Upper lobe of left lung (tissue), 6 donors: ENCODE data around the gene OSBP2. TPM values are rescaled to one million over a fixed set of nuclear protein-coding genes. Genes with fewer than 3 reads are reported as not detected.

ENCODE experiments used
- ATAC-seq, 2 donors: fragments of 200-7000 bp; cut with Tn5 transposase; one replicate each; pipeline ENCODE4 v1.9.1; 2022; ENCODE audit warnings: mild to moderate bottlenecking in 2 of 2, moderate library complexity in 2 of 2; ENCODE audit not compliant: low FRiP score in 2 of 2
- DNase-seq, 2 donors: peaks; one replicate each; pipeline ENCODE4 v3.0.0-alpha.2; 2019 to 2020
- H3K27ac ChIP-seq, 4 donors: fragments of 200-600 bp; sonication (generic); one replicate each; pipeline ENCODE4 v1.5.1; 2016 to 2019
- H3K27me3 ChIP-seq, 4 donors: fragments of 200-600 bp; sonication (generic); one replicate each; pipeline ENCODE4 v1.5.1; 2017 to 2019
- H3K36me3 ChIP-seq, 4 donors: fragments of 200-600 bp; sonication (generic); one replicate each; pipeline ENCODE4 v1.5.1; 2016 to 2019
- H3K4me1 ChIP-seq, 4 donors: fragments of 200-600 bp; sonication (generic); one replicate each; pipeline ENCODE4 v1.5.1; 2018 to 2019
- H3K4me3 ChIP-seq, 4 donors: fragments of 200-600 bp; sonication (generic); one replicate each; pipeline ENCODE4 v1.5.1; 2017 to 2019; ENCODE audit warnings: mild to moderate bottlenecking in 2 of 4, moderate library complexity in 1 of 4
- H3K9me3 ChIP-seq, 4 donors: fragments of 200-600 bp; sonication (generic); one replicate each; pipeline ENCODE4 v1.5.1; 2018 to 2019
- CTCF ChIP-seq, 6 experiments: fragments of 450-650 bp in 4 of 6; fragments of 200-600 bp in 2 of 6; sonication (generic) in 2 of 6; IDR thresholded peaks; one replicate each; pipeline ENCODE4 v1.5.1; 2016 to 2019; ENCODE audit warnings: antibody characterized with exemption in 6 of 6
- EP300 ChIP-seq, 4 donors: sonication (generic); formaldehyde crosslinking; IDR thresholded peaks; one replicate each; pipeline ENCODE4 v1.5.1; 2017; ENCODE audit warnings: antibody characterized with exemption in 4 of 4, control low read depth in 2 of 4
- POLR2A ChIP-seq, 4 donors: fragments of 450-650 bp; IDR thresholded peaks; one replicate each; pipeline ENCODE4 v1.5.1; 2016 to 2017; ENCODE audit warnings: antibody characterized with exemption in 4 of 4, mild to moderate bottlenecking in 2 of 4
- POLR2AphosphoS5 ChIP-seq, 2 donors: sonication (generic); formaldehyde crosslinking; IDR thresholded peaks; one replicate each; pipeline ENCODE4 v1.5.1; 2017; ENCODE audit warnings: antibody characterized with exemption in 2 of 2
- WGBS, 2 donors: methylation state at CpG; one replicate each; pipeline ENCODE4 v1.1.5; 2017 to 2018; 5-methylcytosine and 5-hydroxymethylcytosine counted together
- total RNA-seq, 6 donors: library from RNA; depleted of rRNA in 4 of 6; stranded (reverse); fragments of >200 nt in 4 of 6; gene quantifications; one replicate each; pipeline versions ENCODE4 v1.1.0 to v1.2.1, GENCODE V29; 2016 to 2021
- donor health status: DM: no; HTN: no; CAD: no; lungs with moderate emphysema.
- donor health status: DM: no; HTN: yes; CAD: no; lungs with severe emphysema.

The OSBP2 gene
- total RNA-seq, 6 donors from 2014 or later = 3.5 to 14.5 (median 5.0) TPM

- H3K4me1 ChIP-seq = no peaks in the 10 kb centered on the region
- no peak overlapping the region for H3K27ac ChIP-seq
- no peak for ATAC-seq
- TF ChIP-seq POLR2AphosphoS5 (IDR thresholded peaks at IDR 0.05) = no peak
- TF ChIP-seq EP300 (IDR thresholded peaks at IDR 0.05) = no peak
- TF ChIP-seq CTCF (IDR thresholded peaks at IDR 0.05) = no peak
- TF ChIP-seq POLR2A (IDR thresholded peaks at IDR 0.05) = no peak
- H3K9me3 ChIP-seq = no peaks in the 10 kb centered on the region
- H3K4me3 ChIP-seq = no peak overlapping the region
- WGBS, 2 donors = 80 to 90% methylated on average over 10 of the region's 10 CpGs
- H3K27me3 ChIP-seq = no peaks in the 10 kb centered on the region
- DNase-seq = no peak
- no peaks in the 10 kb centered on the region for H3K36me3 ChIP-seq
These were observed 56.9 kb downstream of the OSBP2 start for GRCh38 chr22:30751529-30751928.

- Histone ChIP-seq H3K27me3 (no peaks in the 10 kb centered on the region), H3K4me1 (no peaks in the 10 kb centered on the region), H3K4me3 (no peak overlapping the region), H3K36me3 (no peaks in the 10 kb centered on the region), H3K9me3 (no peaks in the 10 kb centered on the region), H3K27ac (no peak overlapping the region)
- DNase-seq = no peak
- TF ChIP-seq POLR2AphosphoS5 (IDR thresholded peaks at IDR 0.05) (no peak), EP300 (IDR thresholded peaks at IDR 0.05) (no peak)
- no peak for ATAC-seq
- 50 to 80% methylated on average over 1 of the region's 1 CpG for WGBS, 2 donors
These were observed 58.1 kb downstream of the OSBP2 start for GRCh38 chr22:30752771-30753170.

- DNase-seq (no peak), ATAC-seq (no peak)
- Histone ChIP-seq H3K36me3 (no peaks in the 10 kb centered on the region), H3K4me1 (no peaks in the 10 kb centered on the region), H3K4me3 (no peak overlapping the region), H3K9me3 (no peaks in the 10 kb centered on the region), H3K27me3 (no peaks in the 10 kb centered on the region), H3K27ac (no peak overlapping the region)
- 73 to 94% methylated on average over 2 of the region's 2 CpGs for WGBS, 2 donors
- no peak for TF ChIP-seq POLR2AphosphoS5 (IDR thresholded peaks at IDR 0.05)
- TF ChIP-seq EP300 (IDR thresholded peaks at IDR 0.05) = no peak
- TF ChIP-seq POLR2A (IDR thresholded peaks at IDR 0.05) = no peak
- TF ChIP-seq CTCF (IDR thresholded peaks at IDR 0.05) = no peak
These were observed 59.0 kb downstream of the OSBP2 start for GRCh38 chr22:30753701-30754100.

- WGBS, 2 donors = 98% methylated on average over 4 of the region's 4 CpGs
- no peak overlapping the region for H3K4me3 ChIP-seq
These were observed 59.8 kb downstream of the OSBP2 start for GRCh38 chr22:30754521-30754920.

GRCh38 chr22:30754971-30755758 is 60.5 kb downstream of the OSBP2 start:
- H3K4me1 ChIP-seq = no peaks in the 10 kb centered on the region

More at GRCh38 chr22:30754521-30754920, 59.8 kb downstream of the OSBP2 start:
- no peak overlapping the region for H3K27ac ChIP-seq
- H3K9me3 ChIP-seq = no peaks in the 10 kb centered on the region
- DNase-seq = no peak
- TF ChIP-seq EP300 (IDR thresholded peaks at IDR 0.05) (no peak), POLR2AphosphoS5 (IDR thresholded peaks at IDR 0.05) (no peak), CTCF (IDR thresholded peaks at IDR 0.05) (no peak), POLR2A (IDR thresholded peaks at IDR 0.05) (no peak)
- no peaks in the 10 kb centered on the region for H3K27me3 ChIP-seq
- no peaks in the 10 kb centered on the region for H3K4me1 ChIP-seq
- no peak for ATAC-seq
- H3K36me3 ChIP-seq = no peaks in the 10 kb centered on the region

More at GRCh38 chr22:30754971-30755758, 60.5 kb downstream of the OSBP2 start:
- Histone ChIP-seq H3K27ac (no peak overlapping the region), H3K36me3 (no peaks in the 10 kb centered on the region), H3K9me3 (no peaks in the 10 kb centered on the region), H3K27me3 (no peaks in the 10 kb centered on the region), H3K4me3 (no peak overlapping the region)
- ATAC-seq = peak; percentile 45 to 67
- DNase-seq = peak in 1 of 2 donors; percentile 32
- TF ChIP-seq POLR2A (IDR thresholded peaks at IDR 0.05) = no peak
- TF ChIP-seq CTCF (IDR thresholded peaks at IDR 0.05) = peak in 5 of 6 experiments; percentile 38 to 62 (median 58)
- WGBS, 2 donors = 54 to 64% methylated on average over 6 to 7 of the region's 8 CpGs
